GM12891 (cell line): ENCODE measurements around the gene SLC34A1.

Experiments
- PAX5 ChIP-seq: IDR thresholded peaks from 2 replicates; pipeline ENCODE4 v1.6.1; 2011; ENCODE audit warnings: low read length, moderate library complexity, mild to moderate bottlenecking; ENCODE audit not compliant: insufficient read depth, severe bottlenecking
- POLR2A ChIP-seq: IDR thresholded peaks from 2 replicates; pipeline ENCODE4 v1.6.1; 2011; ENCODE audit warnings: low read depth, low read length, control low read depth
- POU2F2 ChIP-seq: IDR thresholded peaks from 2 replicates; pipeline ENCODE4 v1.6.1; 2011; ENCODE audit warnings: low read depth, mild to moderate bottlenecking, control low read depth, low read length, moderate library complexity
- TAF1 ChIP-seq: IDR thresholded peaks from 2 replicates; pipeline ENCODE4 v1.6.1; 2011; ENCODE audit warnings: low read depth, low read length, control low read depth

DNA sequence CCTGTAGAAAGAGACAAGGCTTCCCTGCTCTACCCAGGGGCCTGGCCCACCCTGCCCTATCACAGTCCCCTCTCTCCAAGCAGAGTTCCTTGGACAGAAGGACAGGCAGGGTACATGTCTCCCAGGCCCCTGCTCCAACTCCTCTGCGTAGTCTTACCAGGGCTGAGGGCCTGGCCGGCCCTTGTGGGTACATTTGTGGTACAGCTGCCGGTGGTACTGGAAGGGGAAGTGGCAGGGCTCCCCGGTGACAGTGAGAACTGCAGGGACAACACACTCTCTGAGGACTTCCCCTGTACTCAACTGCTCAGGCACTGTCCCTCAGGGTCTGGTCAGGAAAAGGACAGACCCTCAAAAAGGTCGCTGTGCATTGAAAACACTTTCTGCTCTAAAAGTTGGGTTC, 21.6 kb downstream of the SLC34A1 start:
- TF ChIP-seq TAF1 (no peak), PAX5 (no peak), POU2F2 (no peak), POLR2A (no peak)
